Measurements from ENCODE around the gene STIM2.

DNA sequence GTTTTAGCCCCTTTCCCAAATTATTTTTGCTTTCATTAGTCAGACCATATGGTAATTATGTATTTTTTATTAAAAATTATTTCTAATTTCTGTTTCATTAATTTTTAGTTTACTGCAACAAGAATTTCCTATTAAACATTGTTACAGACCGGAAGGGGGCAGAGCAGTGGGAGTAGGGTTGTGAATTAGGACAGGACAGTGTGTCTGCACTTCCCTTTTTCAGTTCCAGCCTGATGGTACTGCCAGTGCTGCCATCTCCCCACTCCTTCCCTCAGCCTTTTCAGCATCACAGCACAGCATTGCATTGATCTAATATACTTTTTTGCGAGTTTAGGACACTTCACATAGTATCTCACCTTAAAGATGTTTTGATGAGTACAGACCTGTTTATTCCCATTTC, 76.5 kb downstream of the STIM2 start:
- TF ChIP-seq EZH2 (IDR thresholded peaks at IDR 0.05; ENCODE audit: borderline replicate concordance, control insufficient read depth, low read depth, low read length) (no peak), CREB1 (IDR thresholded peaks at IDR 0.05; ENCODE audit: low read depth) (no peak), RAD21 (IDR thresholded peaks at IDR 0.05; ENCODE audit: insufficient read depth, low read depth, low read length) (0 out of 2 replicates have a peak, but pooled peaks have one; percentile 10), ZSCAN29 (IDR thresholded peaks at IDR 0.05) (no peak), POLR2A (IDR thresholded peaks at IDR 0.05; ENCODE audit: low read depth, low read length) (no peak), ZZZ3 (IDR thresholded peaks at IDR 0.05; ENCODE audit: control insufficient read depth, insufficient read length, low read depth) (no peak)
- TF ChIP-seq, protein P1, sequence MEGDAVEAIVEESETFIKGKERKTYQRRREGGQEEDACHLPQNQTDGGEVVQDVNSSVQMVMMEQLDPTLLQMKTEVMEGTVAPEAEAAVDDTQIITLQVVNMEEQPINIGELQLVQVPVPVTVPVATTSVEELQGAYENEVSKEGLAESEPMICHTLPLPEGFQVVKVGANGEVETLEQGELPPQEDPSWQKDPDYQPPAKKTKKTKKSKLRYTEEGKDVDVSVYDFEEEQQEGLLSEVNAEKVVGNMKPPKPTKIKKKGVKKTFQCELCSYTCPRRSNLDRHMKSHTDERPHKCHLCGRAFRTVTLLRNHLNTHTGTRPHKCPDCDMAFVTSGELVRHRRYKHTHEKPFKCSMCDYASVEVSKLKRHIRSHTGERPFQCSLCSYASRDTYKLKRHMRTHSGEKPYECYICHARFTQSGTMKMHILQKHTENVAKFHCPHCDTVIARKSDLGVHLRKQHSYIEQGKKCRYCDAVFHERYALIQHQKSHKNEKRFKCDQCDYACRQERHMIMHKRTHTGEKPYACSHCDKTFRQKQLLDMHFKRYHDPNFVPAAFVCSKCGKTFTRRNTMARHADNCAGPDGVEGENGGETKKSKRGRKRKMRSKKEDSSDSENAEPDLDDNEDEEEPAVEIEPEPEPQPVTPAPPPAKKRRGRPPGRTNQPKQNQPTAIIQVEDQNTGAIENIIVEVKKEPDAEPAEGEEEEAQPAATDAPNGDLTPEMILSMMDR (IDR thresholded peaks at IDR 0.05 in 2 of 3, conservative IDR thresholded peaks at IDR 0.05 in 1 of 3; ENCODE audit: control insufficient read depth in 2 of 3, extremely low read depth in 1 of 3, insufficient read depth in 1 of 3, low read depth in 3 of 3, low read length in 3 of 3), result 0 out of 6 replicates have a peak, but pooled peaks of 1 of the 3 experiments have one; percentile 8

Measured in GM12878 (cell line).